ENCODE results near the gene SMG5. TPM values are rescaled to one million over a fixed set of nuclear protein-coding genes. Genes with fewer than 3 reads are reported as not detected.

Gene SMG5
- polyA plus RNA-seq, 1 of the 3 experiments (the other 2 are of a cell fraction): 21.3 TPM

GRCh38 chr1:156284757-156285156, 2.1 kb upstream of the SMG5 start:
- Histone ChIP-seq H3K4me3 (ENCODE audit: low read depth in 2 of 2, low read length in 1 of 2) (no peak overlapping the region), H3K9me2 (no peaks in the 10 kb centered on the region), H3K36me3 (replicated peaks in 1 of 2; ENCODE audit: control insufficient read depth in 1 of 2, insufficient read depth in 2 of 2, low read length in 1 of 2) (peaks cover 8 to 14% of the 10 kb centered on the region in 2 experiments), H3F3A (replicated peaks; ENCODE audit: insufficient read depth) (peaks cover 14% of the 10 kb centered on the region), H3K79me2 (ENCODE audit: insufficient read depth) (peaks cover 39% of the 10 kb centered on the region), H3K27ac (ENCODE audit: low read depth in 2 of 2, low read length in 1 of 2) (no peak overlapping the region), H3K9ac (no peak overlapping the region), H3K4me2 (no peak overlapping the region), H3K4me1 (ENCODE audit: control insufficient read depth in 1 of 2, insufficient read depth in 2 of 2, low read depth in 1 of 2, low read length in 1 of 2) (peaks cover 10 to 17% of the 10 kb centered on the region in 2 experiments; a peak in 2 of 4 replicates), H4K20me1 (ENCODE audit: insufficient read depth) (peaks cover 22% of the 10 kb centered on the region), H3K9me3 (no peaks in the 10 kb centered on the region), H3K27me3 (ENCODE audit: insufficient read depth) (no peaks in the 10 kb centered on the region), H2AFZ (ENCODE audit: low read depth) (no peak overlapping the region)
- DNase-seq: no peak
- WGBS (ENCODE audit: low lambda C conversion rate): 91% methylated on average over 4 of the region's 4 CpGs
- TF ChIP-seq REST (IDR thresholded peaks at IDR 0.05; ENCODE audit: low read depth, low read length) (no peak), IRF3 (IDR thresholded peaks at IDR 0.05; ENCODE audit: low read depth, low read length) (no peak), FOXM1 (IDR thresholded peaks at IDR 0.05; ENCODE audit: low read depth) (no peak), RFX5 (IDR thresholded peaks at IDR 0.05; ENCODE audit: low read length) (no peak), ELF1 (IDR thresholded peaks at IDR 0.05) (no peak), MEF2A (IDR thresholded peaks at IDR 0.05; ENCODE audit: borderline replicate concordance, low read depth) (no peak), TEAD4 (IDR thresholded peaks at IDR 0.05; ENCODE audit: borderline replicate concordance, insufficient read depth) (no peak), CHD2 (IDR thresholded peaks at IDR 0.05; ENCODE audit: low read length, partially characterized antibody) (no peak), RAD21 (IDR thresholded peaks at IDR 0.05; ENCODE audit: low read length) (no peak), SMC3 (IDR thresholded peaks at IDR 0.05; ENCODE audit: low read depth, low read length) (no peak), PBX3 (IDR thresholded peaks at IDR 0.05) (no peak), ZBTB33 (IDR thresholded peaks at IDR 0.05; ENCODE audit: borderline replicate concordance, low read depth) (no peak), FOXJ3 (CRISPR knock-in tag; IDR thresholded peaks at IDR 0.05) (no peak), USF1 (IDR thresholded peaks at IDR 0.05; ENCODE audit: borderline replicate concordance, low read depth) (no peak), RXRA (IDR thresholded peaks at IDR 0.05; ENCODE audit: borderline replicate concordance, low read depth) (no peak), EZH2phosphoT487 (IDR thresholded peaks at IDR 0.05; ENCODE audit: borderline replicate concordance, low read depth) (no peak), GABPA (IDR thresholded peaks at IDR 0.05; ENCODE audit: low read depth) (no peak)
- POLR2A ChIA-PET: interaction anchor here (0.8 kb wide), 1 partner anchor 11 kb away, joined by 3 read pairs; the partner anchor contains the start of gene GLMP
- CTCF ChIA-PET: interaction anchor here (1.1 to 1.9 kb wide), 4 partner anchors 35 to 218 kb away, joined by 3 to 8 read pairs (median 4); no protein-coding TSS in a partner anchor

Data from SK-N-SH (cell line).